Measurements from ENCODE around the gene C17orf113. TPM values are rescaled to one million over a fixed set of nuclear protein-coding genes. Genes with fewer than 3 reads are reported as not detected.
"Not testable (repeated sequence)": the region's sequence is repeated elsewhere in the genome, so short reads cannot be mapped to it uniquely, and the experiment has no call there.

Gene C17orf113
- total and polyA plus RNA-seq, 4 donors: 0.32 to 0.96 (median 0.62) TPM

DNA sequence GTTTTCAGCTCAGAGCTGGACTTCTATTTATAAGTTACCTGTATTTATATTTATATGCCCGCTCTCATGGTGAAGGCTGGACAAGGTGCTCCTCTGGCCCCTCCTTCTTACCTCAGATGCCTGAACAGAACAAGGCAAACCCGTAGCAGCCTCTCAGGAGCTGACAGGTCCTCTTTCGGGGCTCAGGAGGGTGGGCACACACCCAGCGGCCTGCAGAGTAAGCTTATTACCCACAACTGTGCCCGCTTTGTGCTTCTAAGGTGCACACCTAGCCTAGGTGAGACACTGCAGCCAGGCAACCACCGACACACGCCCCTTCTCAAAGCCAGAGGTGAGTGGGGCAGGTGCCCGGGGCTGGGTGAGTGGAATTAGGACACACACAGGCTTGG, 25.2 kb downstream of the C17orf113 start:
- intact Hi-C loops (cut with DNase I): loop anchor here (2.0 to 5.0 kb wide), 4 partner anchors 76 to 92 kb away; no protein-coding TSS in a partner anchor
- Histone ChIP-seq H3K4me3 (ENCODE audit: low read length in 2 of 2) (no peak overlapping the region), H3K9me3 (ENCODE audit: control insufficient read depth, low read length) (no peaks in the 10 kb centered on the region), H3K27ac (ENCODE audit: low read depth in 1 of 2, low read length in 2 of 2) (no peak overlapping the region), H3K36me3 (ENCODE audit: control insufficient read depth in 1 of 2, insufficient read depth in 2 of 2, low read length in 1 of 2) (peaks cover 0 to 2% of the 10 kb centered on the region in 2 donors), H3K27me3 (ENCODE audit: control insufficient read depth in 1 of 2, insufficient read depth in 2 of 2, low read length in 1 of 2) (no peaks in the 10 kb centered on the region), H3K4me1 (ENCODE audit: control insufficient read depth in 1 of 2, insufficient read depth in 2 of 2, low read length in 2 of 2) (no peaks in the 10 kb centered on the region)
- ATAC-seq (ENCODE audit: low FRiP score): no peak
- no peak for DNase-seq
- 56 to 60% methylated on average over 8 of the region's 8 CpGs for WGBS, 2 donors

DNA sequence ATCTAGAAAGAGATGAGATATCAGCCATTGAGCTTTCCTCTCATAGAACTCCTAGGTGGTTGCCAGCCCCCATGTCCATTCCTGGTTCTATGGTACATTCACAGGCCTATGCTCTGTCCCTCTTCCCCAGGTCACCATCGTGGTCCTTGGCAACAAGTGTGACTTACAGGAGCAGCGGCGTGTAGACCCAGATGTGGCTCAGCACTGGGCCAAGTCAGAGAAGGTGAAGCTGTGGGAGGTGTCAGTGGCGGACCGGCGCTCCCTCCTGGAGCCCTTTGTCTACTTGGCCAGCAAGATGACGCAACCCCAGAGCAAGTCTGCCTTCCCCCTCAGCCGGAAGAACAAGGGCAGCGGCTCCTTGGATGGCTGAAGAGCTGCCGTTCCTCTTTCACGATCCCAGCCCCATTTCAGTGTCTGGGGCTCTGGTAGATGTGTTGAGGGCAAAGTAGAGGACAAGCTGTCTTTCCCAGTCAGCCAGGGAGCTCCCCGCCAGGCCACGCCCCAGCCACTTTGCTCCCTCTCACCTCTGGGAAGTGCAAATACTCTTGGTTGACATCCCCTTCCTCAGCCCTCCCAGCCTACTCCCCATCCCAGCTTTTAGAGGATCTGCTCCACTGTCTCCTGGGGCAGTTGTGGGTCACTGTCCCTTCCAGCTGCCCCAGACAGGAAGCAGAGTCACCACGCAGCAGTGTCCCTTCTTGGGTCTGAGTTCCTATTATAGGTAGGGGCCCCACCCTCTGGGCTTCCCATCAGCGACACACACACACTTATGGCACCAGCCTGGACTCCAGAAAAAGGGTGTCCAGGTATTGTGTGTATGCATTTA, 26.7 kb downstream of the C17orf113 start:
- intact Hi-C loops (cut with DNase I): loop anchor here (2.0 kb wide), 2 partner anchors 77 to 93 kb away; no protein-coding TSS in a partner anchor
- Histone ChIP-seq H3K4me1 (ENCODE audit: control insufficient read depth in 1 of 2, insufficient read depth in 2 of 2, low read length in 2 of 2) (no peaks in the 10 kb centered on the region), H3K27me3 (ENCODE audit: control insufficient read depth in 1 of 2, insufficient read depth in 2 of 2, low read length in 1 of 2) (no peaks in the 10 kb centered on the region), H3K27ac (ENCODE audit: low read depth in 1 of 2, low read length in 2 of 2) (no peak overlapping the region), H3K4me3 (ENCODE audit: low read length in 2 of 2) (no peak overlapping the region), H3K9me3 (ENCODE audit: control insufficient read depth, low read length) (no peaks in the 10 kb centered on the region), H3K36me3 (ENCODE audit: control insufficient read depth in 1 of 2, insufficient read depth in 2 of 2, low read length in 1 of 2) (peaks cover 0 to 2% of the 10 kb centered on the region in 2 donors)
- DNase-seq (peak in 1 of 2 donors; percentile 79), ATAC-seq (ENCODE audit: low FRiP score) (no peak)
- 83 to 85% methylated on average over 15 of the region's 15 CpGs for WGBS, 2 donors

DNA sequence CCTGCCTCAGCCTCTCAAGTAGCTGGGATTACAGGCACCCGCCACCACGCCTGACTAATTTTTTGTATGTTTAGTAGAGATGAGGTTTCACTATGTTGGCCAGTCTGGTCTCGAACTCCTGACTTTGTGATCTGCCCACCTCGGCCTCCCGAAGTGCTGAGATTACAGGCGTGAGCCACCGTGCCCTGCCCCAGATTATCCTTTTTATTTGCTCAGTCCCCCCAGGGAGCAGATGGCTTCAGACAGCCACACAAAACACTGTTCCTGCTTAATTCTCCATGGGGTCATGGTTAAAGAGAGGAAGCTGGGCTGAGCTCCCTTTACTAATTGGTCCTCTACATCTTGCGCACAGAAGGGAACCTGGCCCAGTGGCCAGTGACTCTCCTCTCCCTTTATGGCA, 29.6 kb downstream of the C17orf113 start:
- H3K27me3 ChIP-seq (ENCODE audit: control insufficient read depth in 1 of 2, insufficient read depth in 2 of 2, low read length in 1 of 2); ATAC-seq (ENCODE audit: low FRiP score); intact Hi-C loops (cut with DNase I); H3K4me1 ChIP-seq (ENCODE audit: control insufficient read depth in 1 of 2, insufficient read depth in 2 of 2, low read length in 2 of 2); H3K9me3 ChIP-seq (ENCODE audit: control insufficient read depth, low read length); DNase-seq; H3K36me3 ChIP-seq (ENCODE audit: control insufficient read depth in 1 of 2, insufficient read depth in 2 of 2, low read length in 1 of 2); H3K4me3 ChIP-seq (ENCODE audit: low read length in 2 of 2); H3K27ac ChIP-seq (ENCODE audit: low read depth in 1 of 2, low read length in 2 of 2): not testable (repeated sequence)
- 80 to 85% methylated on average over 8 of the region's 8 CpGs for WGBS, 2 donors

DNA sequence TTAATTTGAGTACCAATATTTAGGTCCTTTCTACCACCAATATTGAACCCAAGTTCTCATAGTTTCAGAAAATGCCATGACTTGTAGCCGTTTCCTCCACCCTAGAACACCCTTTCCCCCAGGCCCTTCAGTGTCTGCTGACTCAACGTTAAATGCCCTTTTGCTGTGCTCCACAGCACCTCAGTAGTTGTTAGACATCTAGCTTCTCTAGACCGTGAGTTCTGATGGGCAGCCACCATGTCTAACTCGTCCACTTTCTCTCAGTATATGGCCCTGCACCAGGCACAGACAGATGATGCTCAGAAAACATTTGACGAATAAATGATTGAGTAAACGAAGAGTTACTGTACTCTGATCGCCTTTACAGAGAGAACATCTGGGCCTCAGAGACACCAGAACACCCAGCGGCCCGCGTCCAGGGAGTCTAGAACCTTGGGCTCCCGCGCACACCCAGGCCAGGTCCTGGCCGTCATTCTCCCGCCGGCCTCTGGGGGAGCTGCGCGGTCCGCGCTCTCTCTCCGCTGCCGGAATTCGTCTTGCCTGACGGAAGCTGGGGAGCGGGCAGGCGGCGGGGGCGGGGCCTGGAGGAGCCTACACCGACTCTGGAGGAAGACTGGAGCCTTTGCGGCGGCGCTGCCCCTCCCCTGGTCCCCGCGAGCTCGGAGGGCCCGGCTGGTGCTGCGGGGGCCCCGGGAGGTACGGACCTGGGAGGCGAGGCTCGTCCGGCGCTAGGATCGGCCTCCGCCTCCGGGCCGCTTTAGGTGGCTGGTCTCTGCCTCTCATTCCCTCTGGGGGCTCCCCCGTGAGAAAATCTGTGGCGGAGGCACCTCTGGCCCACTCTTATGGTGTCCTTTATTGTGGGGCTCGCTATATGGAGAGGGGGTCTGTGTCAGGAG, 30.6 kb downstream of the C17orf113 start, which contains the start of gene NKIRAS2:
Gene NKIRAS2 (plus strand): TSS at position 582 of the 896 bp plus-strand sequence. CDS start 1,488 bp downstream, outside the sequence.
- intact Hi-C loops (cut with DNase I): loop anchor here (5.0 kb wide), 1 partner anchor 52 kb away; the partner anchor contains the start of gene CNP (in 2 of the 2)
- peak; percentile 97 to 98 for DNase-seq
- ATAC-seq (ENCODE audit: low FRiP score): peak; percentile 92
- Histone ChIP-seq H3K27me3 (ENCODE audit: control insufficient read depth in 1 of 2, insufficient read depth in 2 of 2, low read length in 1 of 2) (no peaks in the 10 kb centered on the region), H3K27ac (ENCODE audit: low read depth in 1 of 2, low read length in 2 of 2) (peak within 1 kb of the TSS; percentile 25 to 58), H3K4me3 (ENCODE audit: low read length in 2 of 2) (peak within 1 kb of the TSS; percentile 64 to 96), H3K36me3 (ENCODE audit: control insufficient read depth in 1 of 2, insufficient read depth in 2 of 2, low read length in 1 of 2) (peaks cover 0 to 2% of the 10 kb centered on the region in 2 donors), H3K9me3 (ENCODE audit: control insufficient read depth, low read length) (no peaks in the 10 kb centered on the region), H3K4me1 (ENCODE audit: control insufficient read depth in 1 of 2, insufficient read depth in 2 of 2, low read length in 2 of 2) (no peaks in the 10 kb centered on the region)
- WGBS, 2 donors: 7 to 9% methylated on average over 36 to 49 of the region's 49 CpGs

DNA sequence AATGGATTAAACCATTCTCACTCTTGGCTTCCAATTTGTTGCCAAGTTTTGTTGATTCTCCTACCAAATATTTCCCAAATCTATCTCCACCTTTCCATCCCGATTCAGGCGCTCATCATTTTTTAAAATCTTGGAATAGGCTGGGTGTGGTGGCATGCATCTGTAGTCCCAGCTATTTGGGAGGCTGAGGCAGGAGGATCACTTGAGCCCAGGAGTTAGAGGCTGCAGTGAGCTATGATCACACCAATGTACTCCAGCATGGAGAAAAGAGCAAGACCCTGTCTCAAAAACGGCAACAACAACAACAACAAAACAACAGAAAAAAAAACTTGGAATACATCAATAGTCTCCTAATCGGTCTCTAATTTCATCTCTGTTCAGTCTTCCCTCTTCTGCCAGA, 31.4 kb downstream of the C17orf113 start:
- H3K4me3 ChIP-seq (ENCODE audit: low read length in 2 of 2): no peak overlapping the region
- ATAC-seq (ENCODE audit: low FRiP score) (no peak), DNase-seq (no peak)
- H3K27me3 ChIP-seq (ENCODE audit: control insufficient read depth in 1 of 2, insufficient read depth in 2 of 2, low read length in 1 of 2): no peaks in the 10 kb centered on the region
- H3K4me1 ChIP-seq (ENCODE audit: control insufficient read depth in 1 of 2, insufficient read depth in 2 of 2, low read length in 2 of 2): no peaks in the 10 kb centered on the region
- intact Hi-C loops (cut with DNase I): loop anchor here (5.0 kb wide), 1 partner anchor 52 kb away; the partner anchor contains the start of gene CNP (in 2 of the 2)
- WGBS, 2 donors: 88 to 93% methylated on average over 4 of the region's 4 CpGs
- peaks cover 0 to 2% of the 10 kb centered on the region in 2 donors for H3K36me3 ChIP-seq (ENCODE audit: control insufficient read depth in 1 of 2, insufficient read depth in 2 of 2, low read length in 1 of 2)
- no peak overlapping the region for H3K27ac ChIP-seq (ENCODE audit: low read depth in 1 of 2, low read length in 2 of 2)
- no peaks in the 10 kb centered on the region for H3K9me3 ChIP-seq (ENCODE audit: control insufficient read depth, low read length)

DNA sequence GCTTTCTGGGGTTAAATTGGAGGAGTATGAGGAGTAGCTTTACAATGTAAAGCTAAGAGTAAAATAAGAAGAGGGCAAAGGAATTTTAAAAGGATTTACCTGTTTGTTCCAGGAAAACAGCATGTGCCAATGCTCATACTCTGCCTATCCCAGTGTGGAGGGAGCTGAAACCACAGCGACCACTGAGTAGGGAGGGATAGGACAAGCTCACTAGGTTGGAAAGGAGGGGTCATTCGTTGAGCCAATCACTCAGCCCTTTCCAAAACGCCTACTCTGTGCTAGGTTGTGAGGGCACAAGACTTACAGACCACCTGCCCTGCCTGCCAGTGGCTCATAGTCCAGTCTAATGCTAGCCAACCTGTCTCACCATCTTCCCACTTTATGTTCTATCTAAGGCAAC, 32.1 kb downstream of the C17orf113 start:
- intact Hi-C loops (cut with DNase I): loop anchor here (5.0 kb wide), 1 partner anchor 51 kb away; the partner anchor contains the start of gene CNP (in 2 of the 2)
- Histone ChIP-seq H3K27ac (ENCODE audit: low read depth in 1 of 2, low read length in 2 of 2) (no peak overlapping the region), H3K36me3 (ENCODE audit: control insufficient read depth in 1 of 2, insufficient read depth in 2 of 2, low read length in 1 of 2) (no peaks in the 10 kb centered on the region), H3K27me3 (ENCODE audit: control insufficient read depth in 1 of 2, insufficient read depth in 2 of 2, low read length in 1 of 2) (no peaks in the 10 kb centered on the region), H3K4me1 (ENCODE audit: control insufficient read depth in 1 of 2, insufficient read depth in 2 of 2, low read length in 2 of 2) (no peaks in the 10 kb centered on the region), H3K4me3 (ENCODE audit: low read length in 2 of 2) (no peak overlapping the region), H3K9me3 (ENCODE audit: control insufficient read depth, low read length) (no peaks in the 10 kb centered on the region)
- WGBS, 2 donors: 22 to 30% methylated on average over 3 of the region's 3 CpGs
- no peak for ATAC-seq (ENCODE audit: low FRiP score)
- DNase-seq: no peak

DNA sequence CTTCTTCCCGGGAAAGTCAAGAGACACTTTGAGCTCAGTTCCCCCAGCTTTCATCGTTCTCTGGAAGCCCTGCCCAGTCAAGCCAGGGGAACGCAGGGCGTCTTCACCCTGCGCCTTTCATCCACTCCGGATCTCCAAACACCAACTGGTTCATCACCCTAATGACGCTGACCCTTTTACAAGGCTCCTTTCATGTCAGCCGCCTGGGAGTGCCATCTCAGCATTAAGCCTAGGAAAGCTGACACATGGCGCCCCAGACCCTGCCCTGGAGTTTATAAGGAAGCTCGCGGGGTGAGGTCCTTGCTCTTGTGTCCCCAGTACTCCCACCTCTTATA, 32.6 kb downstream of the C17orf113 start:
- no peaks in the 10 kb centered on the region for H3K4me1 ChIP-seq (ENCODE audit: control insufficient read depth in 1 of 2, insufficient read depth in 2 of 2, low read length in 2 of 2)
- H3K9me3 ChIP-seq (ENCODE audit: control insufficient read depth, low read length): no peaks in the 10 kb centered on the region
- no peaks in the 10 kb centered on the region for H3K36me3 ChIP-seq (ENCODE audit: control insufficient read depth in 1 of 2, insufficient read depth in 2 of 2, low read length in 1 of 2)
- no peaks in the 10 kb centered on the region for H3K27me3 ChIP-seq (ENCODE audit: control insufficient read depth in 1 of 2, insufficient read depth in 2 of 2, low read length in 1 of 2)
- ATAC-seq (ENCODE audit: low FRiP score): no peak
- peak overlapping the region; percentile 76 to 93 for H3K4me3 ChIP-seq (ENCODE audit: low read length in 2 of 2)
- intact Hi-C loops (cut with DNase I): loop anchor here (5.0 kb wide), 1 partner anchor 51 kb away; the partner anchor contains the start of gene CNP (in 2 of the 2)
- WGBS, 2 donors: 4% methylated on average over 11 of the region's 11 CpGs
- H3K27ac ChIP-seq (ENCODE audit: low read depth in 1 of 2, low read length in 2 of 2): peak overlapping the region; percentile 23 to 76
- DNase-seq: no peak
